Neuronal stem cell (in vitro differentiated cells): Measurements from ENCODE around the gene ITPRID2.

Experiments
- DNase-seq: peaks from one replicate; pipeline ENCODE4 v3.0.0-alpha.2; 2013; ENCODE audit warnings: low spot score
- H2AFZ ChIP-seq: one replicate; pipeline ENCODE4 v1.6.1; 2013; ENCODE audit warnings: mild to moderate bottlenecking, low read length, inconsistent platforms
- H2AK5ac ChIP-seq: 2 replicates; pipeline ENCODE4 v1.6.1; 2013; ENCODE audit warnings: low read depth, mild to moderate bottlenecking, inconsistent platforms, low read length, moderate library complexity, mixed read lengths
- H2BK120ac ChIP-seq: 2 replicates; pipeline ENCODE4 v1.6.1; 2013; ENCODE audit warnings: low read depth, mild to moderate bottlenecking, inconsistent platforms, low read length, moderate library complexity, mixed read lengths
- H2BK12ac ChIP-seq: one replicate; pipeline ENCODE4 v1.6.1; 2013; ENCODE audit warnings: low read length, inconsistent platforms
- H2BK15ac ChIP-seq: 2 replicates; pipeline ENCODE4 v1.6.1; 2013; ENCODE audit warnings: mild to moderate bottlenecking, low read length, inconsistent platforms, mixed read lengths
- H2BK5ac ChIP-seq: one replicate; pipeline ENCODE4 v1.6.1; 2013; ENCODE audit warnings: inconsistent platforms, mild to moderate bottlenecking, low read length, moderate library complexity
- H3K14ac ChIP-seq: one replicate; pipeline ENCODE4 v1.6.1; 2013; ENCODE audit warnings: low read length, inconsistent platforms
- H3K18ac ChIP-seq: 2 replicates; pipeline ENCODE4 v1.6.1; 2013; ENCODE audit warnings: low read length, inconsistent platforms
- H3K23ac ChIP-seq: 2 replicates; pipeline ENCODE4 v1.6.1; 2013; ENCODE audit warnings: low read depth, mild to moderate bottlenecking, mixed read lengths, low read length, inconsistent platforms; ENCODE audit not compliant: poor library complexity
- H3K27ac ChIP-seq: replicated peaks from 3 replicates; pipeline ENCODE4 v1.5.1; 2013; ENCODE audit warnings: low read length, inconsistent platforms
- H3K27me3 ChIP-seq, 3 experiments: 2 replicates each; pipeline ENCODE4 v1.6.1; 2013; ENCODE audit warnings: low read length in 3 of 3, mild to moderate bottlenecking in 2 of 3, inconsistent platforms in 1 of 3, low read depth in 1 of 3, mixed read lengths in 1 of 3, moderate library complexity in 1 of 3; ENCODE audit not compliant: control insufficient read depth in 3 of 3, insufficient read depth in 3 of 3
- H3K36me3 ChIP-seq, 2 donors: replicated peaks in 1 of 2; 2 replicates each; pipeline ENCODE4 v1.6.1; 2013; ENCODE audit warnings: low read length in 2 of 2; ENCODE audit not compliant: control insufficient read depth in 2 of 2, insufficient read depth in 2 of 2
- H3K4ac ChIP-seq: 2 replicates; pipeline ENCODE4 v1.6.1; 2013; ENCODE audit warnings: inconsistent platforms, mild to moderate bottlenecking, low read length, moderate library complexity
- H3K4me1 ChIP-seq, 2 donors: 1 replicate in 1 of 2; 2 replicates in 1 of 2; pipeline ENCODE4 v1.6.1; 2013; ENCODE audit warnings: low read length in 2 of 2, low read depth in 1 of 2; ENCODE audit not compliant: control insufficient read depth in 2 of 2, insufficient read depth in 1 of 2
- H3K4me2 ChIP-seq: one replicate; pipeline ENCODE4 v1.6.1; 2013; ENCODE audit warnings: mild to moderate bottlenecking, low read length, inconsistent platforms; ENCODE audit not compliant: insufficient read depth, poor library complexity, severe bottlenecking
- H3K4me3 ChIP-seq, 2 donors: 2 replicates each; pipeline ENCODE4 v1.5.1; 2013; ENCODE audit warnings: low read length in 2 of 2, mild to moderate bottlenecking in 2 of 2, inconsistent platforms in 1 of 2, moderate library complexity in 1 of 2
- H3K79me1 ChIP-seq: one replicate; pipeline ENCODE4 v1.6.1; 2013; ENCODE audit warnings: low read depth, mild to moderate bottlenecking, inconsistent platforms, low read length, moderate library complexity
- H3K9ac ChIP-seq: one replicate; pipeline ENCODE4 v1.6.1; 2013; ENCODE audit warnings: mild to moderate bottlenecking, low read depth, low read length, inconsistent platforms; ENCODE audit not compliant: poor library complexity
- H3K9me3 ChIP-seq, 2 donors: replicated peaks in 1 of 2; 2 replicates each; pipeline versions ENCODE3 to v1.6.1; 2013; ENCODE audit warnings: low read length in 2 of 2, mild to moderate bottlenecking in 2 of 2, inconsistent platforms in 1 of 2, low read depth in 1 of 2, mixed read lengths in 1 of 2, moderate library complexity in 1 of 2; ENCODE audit not compliant: control insufficient read depth in 2 of 2, insufficient read depth in 1 of 2
- H4K8ac ChIP-seq: one replicate; pipeline ENCODE4 v1.6.1; 2013; ENCODE audit warnings: low read depth, mild to moderate bottlenecking, inconsistent platforms, low read length, moderate library complexity
- H4K91ac ChIP-seq: one replicate; pipeline ENCODE4 v1.6.1; 2013; ENCODE audit warnings: low read length, low read depth, mild to moderate bottlenecking, inconsistent platforms; ENCODE audit not compliant: poor library complexity
- WGBS, 2 donors: extraction: QIAGEN DNeasy Blood & Tissue Kit; methylation state at CpG; one replicate each; pipeline ENCODE4 v1.1.7; 2013; ENCODE audit warnings: missing lambda C conversion rate in 2 of 2, mixed read lengths in 1 of 2; ENCODE audit not compliant: insufficient read length in 2 of 2, insufficient replicate concordance in 1 of 2; ENCODE audit errors: extremely low coverage in 2 of 2; 5-methylcytosine and 5-hydroxymethylcytosine counted together

Gene ITPRID2

GRCh38 chr2:181977661-181978350, 86.3 kb downstream of the ITPRID2 start:
- no peak overlapping the region for H3K27ac ChIP-seq

GRCh38 chr2:181978351-181979150, 87.0 kb downstream of the ITPRID2 start:
- Histone ChIP-seq H3K18ac (no peak overlapping the region), H3K36me3 (no peaks in the 10 kb centered on the region), H2BK12ac (no peak overlapping the region), H2BK5ac (no peak overlapping the region), H3K27me3 (peaks cover 0 to 2% (median 0%) of the 10 kb centered on the region in 3 experiments), H3K4ac (no peak overlapping the region), H3K4me1 (no peaks in the 10 kb centered on the region), H3K4me3 (no peak overlapping the region), H2BK15ac (no peak overlapping the region), H4K91ac (no peak overlapping the region), H3K27ac (no peak overlapping the region), H4K8ac (no peak overlapping the region), H3K9me3 (peaks cover 0 to 2% of the 10 kb centered on the region in 2 donors), H3K23ac (no peak overlapping the region), H3K79me1 (no peaks in the 10 kb centered on the region), H2AK5ac (no peak overlapping the region), H2AFZ (no peak overlapping the region), H3K4me2 (no peak overlapping the region), H3K9ac (no peak overlapping the region), H3K14ac (no peak overlapping the region), H2BK120ac (no peak overlapping the region)
- WGBS, 2 donors: no CpG with 5 or more reads among the region's 2 CpGs
- DNase-seq: no peak

More at GRCh38 chr2:181977661-181978350, 86.3 kb downstream of the ITPRID2 start:
- Histone ChIP-seq H4K8ac (no peak overlapping the region), H3K4me2 (no peak overlapping the region), H2BK5ac (no peak overlapping the region), H3K14ac (no peak overlapping the region), H3K79me1 (no peaks in the 10 kb centered on the region), H3K27me3 (peaks cover 0 to 2% (median 0%) of the 10 kb centered on the region in 3 experiments), H2AFZ (no peak overlapping the region), H3K9ac (no peak overlapping the region), H3K4me3 (no peak overlapping the region), H4K91ac (no peak overlapping the region), H3K9me3 (peaks cover 0 to 2% of the 10 kb centered on the region in 2 donors), H3K4me1 (no peaks in the 10 kb centered on the region), H2BK15ac (no peak overlapping the region), H2AK5ac (no peak overlapping the region), H2BK12ac (no peak overlapping the region), H3K4ac (no peak overlapping the region), H3K36me3 (no peaks in the 10 kb centered on the region), H3K18ac (no peak overlapping the region), H3K23ac (no peak overlapping the region), H2BK120ac (no peak overlapping the region)
- DNase-seq: no peak
- no CpG with 5 or more reads among the region's 5 CpGs for WGBS, 2 donors
